ENCODE measurements around the gene TMSB15A.
"Not testable (repeated sequence)": the region's sequence is repeated elsewhere in the genome, so short reads cannot be mapped to it uniquely, and the experiment has no call there.

Gene TMSB15A

GRCh38 chrX:102514536-102514935 is 2.0 kb downstream of the TMSB15A start:
- no peak for TF ChIP-seq CTCF (IDR thresholded peaks at IDR 0.05)

GRCh38 chrX:102498732-102499131 is 17.8 kb downstream of the TMSB15A start:
- TF ChIP-seq CTCF (IDR thresholded peaks at IDR 0.05): no peak

- no peak for TF ChIP-seq CTCF (IDR thresholded peaks at IDR 0.05)
Measured at GRCh38 chrX:102491766-102492165, 24.8 kb downstream of the TMSB15A start.

GRCh38 chrX:102471762-102472220 is 44.7 kb downstream of the TMSB15A start, which contains the start of gene TCP11X2:
TSS of gene TCP11X2 (minus strand) at chrX:102471812.
- not testable (repeated sequence) for TF ChIP-seq CTCF (IDR thresholded peaks at IDR 0.05)

All from LNCAP (cell line).